Non-pigmented ciliary epithelial cell (primary cell): ENCODE results near the gene PLXNA4.

ENCODE experiments used
- DNase-seq: peaks from one replicate; pipeline ENCODE4 v3.0.0-alpha.2; 2010; ENCODE audit warnings: low read depth

Gene PLXNA4

GRCh38 chr7:132588596-132588995 lies 12.3 kb upstream of the PLXNA4 start:
- DNase-seq: no peak

GRCh38 chr7:132584796-132585494 lies 8.7 kb upstream of the PLXNA4 start:
- no peak for DNase-seq

- DNase-seq: no peak
Measured at GRCh38 chr7:132581431-132581830, 5.2 kb upstream of the PLXNA4 start.

- peak; percentile 46 for DNase-seq
Measured at GRCh38 chr7:132580717-132581285, 4.5 kb upstream of the PLXNA4 start.

GRCh38 chr7:132580277-132580676 lies 4.0 kb upstream of the PLXNA4 start:
- DNase-seq: no peak

GRCh38 chr7:132579260-132579899 lies 3.1 kb upstream of the PLXNA4 start:
- DNase-seq: no peak

- no peak for DNase-seq
Measured at GRCh38 chr7:132578826-132579225, 2.6 kb upstream of the PLXNA4 start.

- DNase-seq: no peak
Measured at GRCh38 chr7:132578050-132578370, 1.7 kb upstream of the PLXNA4 start.

GRCh38 chr7:132577206-132578049 lies 1.2 kb upstream of the PLXNA4 start:
- no peak for DNase-seq

- no peak for DNase-seq
Measured at GRCh38 chr7:132576721-132577085, 433 bp upstream of the PLXNA4 start.

GRCh38 chr7:132575419-132575981 lies 770 bp downstream of the PLXNA4 start:
- DNase-seq: no peak

GRCh38 chr7:132574223-132574622 lies 2.0 kb downstream of the PLXNA4 start:
- DNase-seq: no peak

GRCh38 chr7:132573251-132573955 lies 2.9 kb downstream of the PLXNA4 start:
- DNase-seq: no peak

GRCh38 chr7:132572526-132572925 lies 3.7 kb downstream of the PLXNA4 start:
- DNase-seq: no peak

GRCh38 chr7:132571970-132572369 lies 4.3 kb downstream of the PLXNA4 start:
- DNase-seq: no peak

GRCh38 chr7:132569884-132570614 lies 6.2 kb downstream of the PLXNA4 start:
- DNase-seq: no peak

GRCh38 chr7:132568962-132569361 lies 7.3 kb downstream of the PLXNA4 start:
- no peak for DNase-seq

- DNase-seq: no peak
Measured at GRCh38 chr7:132565885-132566284, 10.4 kb downstream of the PLXNA4 start.

GRCh38 chr7:132565441-132565840 lies 10.8 kb downstream of the PLXNA4 start:
- no peak for DNase-seq

- DNase-seq: no peak
Measured at GRCh38 chr7:132564849-132565248, 11.4 kb downstream of the PLXNA4 start.

- DNase-seq: no peak
Measured at GRCh38 chr7:132564090-132564489, 12.2 kb downstream of the PLXNA4 start.
